HEK293T (cell line): Measurements from ENCODE around the gene HPCAL1.

Experiments
- CTCF ChIA-PET: fragments of 350-600 bp; formaldehyde crosslinking; extraction: SDS; loops from one replicate; lab custom pipeline; 2021; ENCODE audit warnings: antibody characterized with exemption, inconsistent platforms; lab: Yijun Ruan, JAX
- POLR2A ChIA-PET: fragments of 350-600 bp; formaldehyde crosslinking; extraction: SDS; loops from one replicate; lab custom pipeline; 2020; ENCODE audit warnings: antibody characterized with exemption, inconsistent platforms; lab: Yijun Ruan, JAX
- DNase-seq: peaks from one replicate; pipeline ENCODE4 v3.0.0; 2012; ENCODE audit warnings: mixed read lengths; ENCODE audit errors: extremely low spot score
- ARNT ChIP-seq: fragments of 450-650 bp; IDR thresholded peaks from 2 replicates; pipeline ENCODE4 v1.6.1; 2017; ENCODE audit warnings: mild to moderate bottlenecking
- BHLHE40 ChIP-seq: fragments of 450-650 bp; IDR thresholded peaks from 2 replicates; pipeline ENCODE4 v1.6.1; 2016; ENCODE audit warnings: mild to moderate bottlenecking, moderate library complexity, borderline replicate concordance
- CTBP1 ChIP-seq: fragments of 450-650 bp; IDR thresholded peaks from 2 replicates; pipeline ENCODE4 v1.6.1; 2016; ENCODE audit warnings: borderline replicate concordance
- ELF4 ChIP-seq: fragments of 450-650 bp; IDR thresholded peaks from 2 replicates; pipeline ENCODE4 v1.6.1; 2017; ENCODE audit warnings: antibody characterized with exemption
- FOXA1 ChIP-seq: fragments of 450-650 bp; IDR thresholded peaks from 2 replicates; pipeline ENCODE4 v1.6.1; 2016; ENCODE audit warnings: mild to moderate bottlenecking
- FOXK2 ChIP-seq: fragments of 450-650 bp; IDR thresholded peaks from 2 replicates; pipeline ENCODE4 v1.6.1; 2016; ENCODE audit warnings: mild to moderate bottlenecking
- FOXM1 ChIP-seq: fragments of 450-650 bp; IDR thresholded peaks from 2 replicates; pipeline ENCODE4 v1.6.1; 2017; ENCODE audit warnings: mild to moderate bottlenecking, borderline replicate concordance
- HDGF ChIP-seq: fragments of 450-650 bp; IDR thresholded peaks from 2 replicates; pipeline ENCODE4 v1.6.1; 2017; ENCODE audit warnings: antibody characterized with exemption, borderline replicate concordance
- L3MBTL2 ChIP-seq: fragments of 450-650 bp; conservative IDR thresholded peaks from 2 replicates; pipeline ENCODE4 v1.6.1; 2016; ENCODE audit warnings: mild to moderate bottlenecking
- LEF1 ChIP-seq: fragments of 450-650 bp; IDR thresholded peaks from 2 replicates; pipeline ENCODE4 v1.6.1; 2017; ENCODE audit warnings: mild to moderate bottlenecking, borderline replicate concordance
- NFRKB ChIP-seq: fragments of 450-650 bp; IDR thresholded peaks from 2 replicates; pipeline ENCODE4 v1.6.1; 2016; ENCODE audit warnings: mild to moderate bottlenecking, moderate library complexity
- SP1 ChIP-seq: fragments of 450-650 bp; IDR thresholded peaks from 2 replicates; pipeline ENCODE4 v1.6.1; 2017
- SUZ12 ChIP-seq: fragments of 450-650 bp; IDR thresholded peaks from 2 replicates; pipeline ENCODE4 v1.6.1; 2016; ENCODE audit warnings: mild to moderate bottlenecking
- TARDBP ChIP-seq: fragments of 450-650 bp; IDR thresholded peaks from 2 replicates; pipeline ENCODE4 v1.6.1; 2016
- ZNF384 ChIP-seq: fragments of 450-650 bp; IDR thresholded peaks from 2 replicates; pipeline ENCODE4 v1.6.1; 2016
- TF ChIP-seq, protein P1 (sequence below): fragments of 450-650 bp; IDR thresholded peaks from 2 replicates; pipeline ENCODE4 v1.6.1; 2016

HPCAL1 gene

DNA sequence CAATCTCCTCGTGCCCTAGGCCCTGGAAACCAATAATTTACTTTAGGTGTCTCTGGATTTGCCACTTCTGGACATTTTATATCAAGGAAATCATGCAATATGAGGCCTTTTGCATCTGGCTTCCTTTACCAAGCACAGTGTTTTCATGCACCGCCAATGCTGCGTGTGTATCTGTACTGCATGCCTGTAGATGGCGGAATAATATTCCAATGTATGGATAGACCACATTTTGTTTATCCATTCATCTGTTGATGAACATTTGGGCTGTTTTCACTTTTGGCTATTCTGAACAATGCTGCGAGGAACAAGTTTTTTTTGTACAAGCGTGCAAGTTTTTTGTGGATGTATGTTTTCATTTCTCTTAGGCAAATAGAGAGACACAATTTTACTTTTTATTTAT is 18.9 kb downstream of the HPCAL1 start:
- no peak for DNase-seq
- ChIA-PET POLR2A (no interaction called here), CTCF (no interaction called here)
- TF ChIP-seq ELF4 (no peak), FOXM1 (no peak), TARDBP (no peak), SUZ12 (no peak), SP1 (no peak), NFRKB (no peak), L3MBTL2 (no peak), FOXA1 (no peak), ZNF384 (no peak), ARNT (no peak), CTBP1 (no peak), BHLHE40 (no peak)
- TF ChIP-seq, protein P1, sequence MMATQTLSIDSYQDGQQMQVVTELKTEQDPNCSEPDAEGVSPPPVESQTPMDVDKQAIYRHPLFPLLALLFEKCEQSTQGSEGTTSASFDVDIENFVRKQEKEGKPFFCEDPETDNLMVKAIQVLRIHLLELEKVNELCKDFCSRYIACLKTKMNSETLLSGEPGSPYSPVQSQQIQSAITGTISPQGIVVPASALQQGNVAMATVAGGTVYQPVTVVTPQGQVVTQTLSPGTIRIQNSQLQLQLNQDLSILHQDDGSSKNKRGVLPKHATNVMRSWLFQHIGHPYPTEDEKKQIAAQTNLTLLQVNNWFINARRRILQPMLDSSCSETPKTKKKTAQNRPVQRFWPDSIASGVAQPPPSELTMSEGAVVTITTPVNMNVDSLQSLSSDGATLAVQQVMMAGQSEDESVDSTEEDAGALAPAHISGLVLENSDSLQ: no peak

DNA sequence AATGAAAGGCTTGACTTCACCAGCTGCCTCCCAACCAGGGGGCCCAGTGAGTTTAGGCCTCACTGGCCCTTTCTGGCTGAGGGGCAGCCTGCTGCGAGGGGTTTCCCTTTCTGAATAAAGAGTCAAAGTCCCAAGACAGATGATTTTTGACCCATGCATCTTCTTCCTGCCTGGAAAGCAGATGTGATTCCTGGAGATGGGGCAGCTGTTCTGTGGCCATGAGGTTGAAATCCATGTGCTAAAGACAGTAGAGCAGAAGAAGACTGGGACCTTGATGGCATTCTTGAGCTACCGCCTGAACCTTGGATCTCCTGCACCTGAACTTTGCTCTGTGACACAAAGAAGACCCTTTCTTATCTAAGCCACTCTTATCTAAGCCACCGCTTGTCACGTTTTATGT is 19.8 kb downstream of the HPCAL1 start:
- DNase-seq: no peak
- TF ChIP-seq SP1: no peak
- TF ChIP-seq L3MBTL2: no peak
- ChIA-PET CTCF (no interaction called here), POLR2A (no interaction called here)

DNA sequence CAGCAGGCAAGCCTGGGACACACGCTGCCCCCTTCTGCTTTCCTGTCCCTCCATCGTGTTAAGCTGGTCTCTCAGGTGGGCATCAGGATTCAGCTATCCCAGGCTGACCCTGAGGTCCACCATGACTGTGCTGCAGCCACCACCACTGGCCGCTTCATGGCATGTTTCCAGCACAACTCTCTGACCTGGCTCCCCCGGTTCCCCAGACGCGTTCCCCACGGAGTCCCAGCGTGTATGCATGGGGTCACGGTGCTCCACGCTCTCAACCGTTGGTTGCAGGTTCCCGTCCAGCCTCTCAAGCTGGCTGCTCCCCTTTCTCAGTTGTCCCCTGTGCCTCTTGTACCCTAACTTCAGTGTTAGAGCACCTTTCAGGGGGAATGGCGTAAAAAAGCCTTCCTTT is 20.3 kb downstream of the HPCAL1 start:
- ChIA-PET POLR2A (no interaction called here), CTCF (no interaction called here)
- no peak for DNase-seq
- TF ChIP-seq FOXM1 (no peak), BHLHE40 (no peak), ARNT (no peak), ELF4 (no peak), CTBP1 (no peak), LEF1 (no peak), TARDBP (no peak), FOXA1 (no peak), HDGF (no peak), NFRKB (no peak), FOXK2 (no peak), SUZ12 (no peak)

DNA sequence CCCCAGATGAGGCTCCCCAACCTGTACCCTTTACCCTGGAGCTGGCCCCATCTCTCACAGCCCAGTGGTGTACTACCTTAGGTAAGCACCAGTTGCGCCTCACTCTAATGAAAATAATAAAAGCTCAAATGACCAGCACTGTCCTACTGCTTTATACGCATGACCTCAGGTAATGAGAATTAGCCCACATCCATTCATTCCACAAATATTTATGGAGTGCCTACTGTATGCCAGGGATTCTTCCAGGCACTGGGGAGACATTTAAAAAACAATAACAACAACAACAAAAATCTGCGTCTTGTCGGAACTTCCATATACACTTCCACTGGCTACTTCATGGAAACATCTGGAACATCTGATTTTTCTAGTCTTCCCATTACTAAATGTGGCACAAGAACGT is 20.8 kb downstream of the HPCAL1 start:
- DNase-seq: no peak
- POLR2A ChIA-PET: no interaction called here
- CTCF ChIA-PET: no interaction called here
- TF ChIP-seq ELF4 (no peak), LEF1 (no peak), CTBP1 (no peak), SP1 (no peak), ARNT (no peak), BHLHE40 (no peak), L3MBTL2 (no peak), NFRKB (no peak), ZNF384 (no peak), FOXK2 (no peak), FOXA1 (no peak), SUZ12 (no peak), HDGF (no peak), TARDBP (no peak), FOXM1 (no peak)
- TF ChIP-seq, protein P1: no peak

DNA sequence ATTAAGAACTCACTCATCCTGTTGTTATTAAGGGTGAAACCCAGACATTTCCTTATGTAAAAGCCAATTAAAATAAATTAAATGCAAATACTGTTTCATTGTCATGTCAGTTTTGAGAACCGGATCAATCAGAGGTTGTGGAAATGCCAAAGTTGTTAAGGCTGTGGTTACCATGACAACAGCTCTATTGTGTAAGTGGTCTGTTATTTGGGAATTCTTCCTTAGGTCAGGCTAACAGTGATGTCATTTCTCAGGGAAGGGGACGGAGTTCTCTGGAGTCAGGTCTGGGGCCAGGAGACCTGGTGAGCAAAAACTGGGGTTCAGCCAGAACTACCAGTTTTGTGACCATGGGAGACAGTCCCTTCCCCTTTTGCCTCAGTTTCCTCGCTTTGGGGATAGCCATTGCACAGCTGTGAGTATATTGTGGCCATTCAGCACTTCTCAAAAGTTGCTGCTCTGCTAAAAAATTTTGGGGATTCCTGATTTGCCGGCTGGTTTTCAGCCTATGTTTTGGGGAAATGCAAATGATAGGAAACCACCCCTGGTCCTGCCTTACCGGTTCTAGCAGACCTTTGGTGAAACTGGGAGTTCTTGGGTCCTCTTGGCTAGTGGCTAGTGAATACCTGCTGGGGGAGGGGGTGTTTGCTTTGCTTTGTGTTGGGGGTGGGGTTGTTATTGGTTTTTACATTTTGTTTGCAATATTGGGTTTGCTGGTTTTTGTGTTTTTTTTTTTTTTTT is 21.6 kb downstream of the HPCAL1 start:
- ChIA-PET POLR2A (no interaction called here), CTCF (no interaction called here)
- no peak for TF ChIP-seq L3MBTL2
- TF ChIP-seq FOXA1: no peak
- TF ChIP-seq CTBP1: no peak
- no peak for TF ChIP-seq SUZ12
- no peak for DNase-seq

DNA sequence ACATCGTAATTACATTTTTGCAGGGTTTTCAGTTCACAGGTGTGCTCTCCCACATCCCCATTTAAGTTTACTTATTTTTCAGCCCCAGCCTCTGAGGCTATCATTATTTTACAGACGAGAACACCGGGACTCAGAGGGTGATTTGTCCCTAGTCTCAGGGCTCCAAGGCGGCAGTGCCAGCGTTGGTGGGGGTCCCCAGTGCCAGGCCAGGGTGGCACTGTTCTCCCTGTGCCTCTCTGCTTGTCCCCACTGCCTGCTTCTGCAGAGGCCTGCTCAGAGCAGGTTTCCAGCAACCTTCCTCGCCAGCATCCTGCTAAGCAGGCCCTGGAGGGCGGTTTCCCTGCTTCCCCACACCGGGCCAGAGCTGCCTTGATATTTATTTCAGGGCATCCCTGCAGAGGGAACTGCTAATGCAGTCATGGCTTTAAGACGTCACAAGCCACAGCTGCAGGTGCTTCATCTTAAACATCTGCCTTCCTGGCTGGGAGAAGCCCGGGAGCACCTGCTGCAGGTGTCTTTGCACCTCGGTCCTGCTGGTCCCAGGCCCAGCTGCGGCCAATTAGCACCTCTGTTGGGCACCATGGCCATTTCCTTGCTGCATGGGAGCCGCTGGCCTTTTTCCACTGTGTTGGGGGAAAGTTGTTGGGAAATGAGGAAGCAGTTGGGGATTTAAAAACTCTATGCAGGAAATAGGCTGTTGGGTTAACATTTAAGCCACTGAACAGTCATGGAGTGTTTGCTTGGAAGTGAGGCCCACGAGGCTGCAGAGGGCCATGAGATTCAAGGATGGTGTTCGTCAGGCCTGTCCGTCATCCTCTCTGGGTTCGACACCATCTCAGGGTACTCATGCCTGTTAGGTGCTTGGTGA is 22.8 kb downstream of the HPCAL1 start:
- POLR2A ChIA-PET: no interaction called here
- TF ChIP-seq L3MBTL2 (no peak), FOXK2 (no peak), SUZ12 (no peak)
- TF ChIP-seq, protein P1: 0 out of 2 replicates have a peak, but pooled peaks have one; percentile 10
- no peak for DNase-seq
- CTCF ChIA-PET: no interaction called here
